ENCODE measurements around the gene SH3BP1.

Gene SH3BP1

DNA sequence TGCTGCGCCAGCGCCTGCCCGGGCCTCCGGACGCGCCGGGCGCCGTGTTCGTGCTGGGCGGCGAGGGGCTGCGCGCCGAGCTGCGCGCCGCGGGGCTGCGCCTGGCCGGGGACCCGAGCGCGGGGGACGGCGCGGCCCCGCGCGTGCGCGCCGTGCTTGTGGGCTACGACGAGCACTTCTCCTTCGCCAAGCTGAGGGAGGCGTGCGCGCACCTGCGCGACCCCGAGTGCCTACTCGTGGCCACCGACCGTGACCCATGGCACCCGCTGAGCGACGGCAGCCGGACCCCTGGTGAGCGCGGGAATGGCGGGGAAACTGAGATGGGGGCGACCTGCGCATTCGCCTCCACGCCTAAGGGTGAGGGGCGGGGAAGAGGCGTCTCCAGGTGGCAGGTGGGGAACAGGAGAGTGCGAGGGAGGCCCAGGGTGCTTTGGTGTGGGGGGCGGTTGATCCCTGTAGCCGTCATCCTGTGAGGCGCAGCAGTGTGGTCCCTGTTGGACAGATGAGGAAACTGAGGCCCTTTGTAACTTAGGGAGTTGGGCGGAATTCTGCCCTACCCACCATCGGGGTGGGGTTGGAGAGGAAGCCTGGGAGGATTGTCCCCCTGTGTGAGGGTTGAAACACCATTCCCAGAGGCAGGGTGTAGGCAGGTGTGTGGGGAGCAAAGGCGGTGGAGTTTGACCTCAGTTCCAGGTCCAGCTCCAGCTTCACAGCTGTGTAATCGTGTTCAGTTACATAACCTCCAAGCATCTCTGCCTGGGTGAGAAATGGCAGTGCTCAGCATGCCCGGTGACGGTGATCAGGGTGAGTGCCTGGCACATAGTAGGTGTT lies 19.8 kb downstream of the SH3BP1 start:
- peak; percentile 45 for DNase-seq

DNA sequence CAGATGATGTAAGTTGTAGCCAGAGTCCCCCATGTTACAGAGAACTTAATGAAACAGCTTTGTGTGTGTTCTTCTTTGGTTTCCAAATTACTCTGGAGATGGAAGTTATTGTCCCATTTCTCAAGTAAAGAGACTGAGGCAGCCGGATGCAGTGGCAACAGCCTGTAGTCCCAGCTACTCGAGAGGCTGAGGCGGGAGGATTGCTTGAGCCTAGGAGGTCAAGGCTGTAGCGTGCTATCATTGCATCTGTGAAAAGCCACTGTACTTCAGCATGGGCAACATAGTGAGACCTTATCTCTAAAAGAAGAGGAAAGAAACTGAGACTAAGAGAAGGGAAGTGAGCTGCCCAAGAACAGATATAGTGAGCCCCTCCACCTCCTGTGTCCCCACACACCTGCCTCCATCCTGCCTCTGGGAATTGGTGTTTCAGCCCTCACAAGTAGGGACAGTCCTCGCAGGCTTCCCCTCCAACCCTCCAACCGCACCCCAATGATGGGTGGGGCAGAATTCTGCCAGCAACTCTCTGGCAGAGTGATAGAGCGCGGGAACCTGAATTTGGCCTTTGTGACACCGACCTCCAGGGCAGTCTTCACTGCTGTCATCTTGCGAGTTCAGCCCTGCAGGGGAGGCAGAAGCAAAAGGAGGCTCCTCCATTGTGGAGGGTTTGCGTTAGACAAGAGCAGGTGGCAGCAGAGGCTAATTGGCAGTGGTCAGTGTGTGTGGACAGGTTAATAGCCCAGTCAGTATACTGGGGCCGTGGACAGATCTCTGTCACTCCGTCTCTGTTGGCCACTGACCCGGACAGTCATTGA lies 20.6 kb downstream of the SH3BP1 start:
- DNase-seq = no peak

DNA sequence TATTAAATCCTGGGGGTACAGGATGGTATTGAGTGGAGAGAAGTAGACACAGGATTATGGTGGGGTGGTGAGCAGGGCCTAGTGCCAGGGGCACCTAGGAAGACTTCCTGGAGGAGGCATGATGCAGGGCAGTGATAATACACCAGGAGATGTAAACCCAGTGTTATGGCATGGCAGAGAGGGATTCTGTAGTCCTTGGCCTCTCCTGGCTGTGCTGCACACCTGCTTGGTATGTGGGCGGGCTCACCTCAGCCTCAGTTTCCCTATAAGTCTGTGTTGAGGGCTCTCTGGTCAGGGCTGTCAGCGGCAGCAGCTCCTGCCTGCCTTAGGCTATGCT lies 21.2 kb downstream of the SH3BP1 start:
- no peak for DNase-seq

DNA sequence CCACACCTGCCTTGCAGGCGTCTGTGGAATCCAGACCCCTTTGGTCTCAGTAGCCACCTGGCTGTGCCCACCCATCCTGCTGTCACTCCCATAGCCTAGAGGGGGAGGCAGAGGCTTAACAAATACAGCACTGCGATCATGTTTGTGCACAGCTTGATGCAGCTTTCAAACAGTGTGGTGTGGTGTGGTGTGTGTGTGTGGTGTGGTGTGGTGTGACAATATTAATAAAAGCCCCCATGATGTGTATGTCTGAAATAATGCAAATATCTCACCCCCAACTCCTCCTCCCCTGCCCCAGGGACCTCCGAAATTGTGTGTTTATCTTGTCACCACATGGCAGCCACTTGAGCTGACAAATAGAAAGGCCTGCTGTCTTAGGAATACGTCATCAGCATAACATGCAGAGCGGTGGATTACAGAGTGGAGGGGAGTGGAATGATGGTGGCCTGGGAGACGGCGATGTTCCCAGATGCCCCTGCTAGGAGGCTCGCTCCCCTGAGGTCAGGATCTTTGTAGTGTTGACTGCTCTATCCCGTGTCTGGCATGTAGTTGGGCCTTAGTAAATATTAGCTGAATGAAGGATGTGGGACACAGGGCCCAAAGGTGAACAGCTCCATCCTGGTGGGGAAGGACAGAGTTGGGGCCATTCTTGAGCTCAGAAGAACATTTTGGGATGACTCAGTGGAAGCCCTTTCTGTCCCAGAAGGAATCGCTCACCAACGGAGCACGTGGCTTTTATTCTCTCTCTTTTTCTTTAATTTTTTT lies 21.9 kb downstream of the SH3BP1 start:
- no peak for DNase-seq

DNA sequence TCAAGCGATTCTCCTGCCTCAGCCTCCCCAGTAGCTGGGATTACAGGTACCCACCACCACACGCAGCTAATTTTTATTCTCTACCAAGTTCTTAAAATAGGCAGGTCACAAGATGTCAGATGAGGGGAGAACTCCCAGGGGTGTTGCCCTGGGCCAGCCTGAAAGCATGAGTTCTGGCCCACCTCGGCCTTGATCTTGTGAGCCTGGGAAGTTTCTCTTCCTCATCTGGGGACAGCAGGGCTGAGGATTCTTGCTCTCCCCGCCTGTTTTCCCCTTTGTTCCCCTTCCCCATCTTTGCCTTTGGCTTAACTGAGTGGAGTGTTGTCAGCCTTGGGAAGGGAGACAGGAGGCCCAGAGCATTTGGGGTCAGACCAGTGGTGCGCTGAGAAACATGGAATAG lies 22.6 kb downstream of the SH3BP1 start:
- DNase-seq = no peak

DNA sequence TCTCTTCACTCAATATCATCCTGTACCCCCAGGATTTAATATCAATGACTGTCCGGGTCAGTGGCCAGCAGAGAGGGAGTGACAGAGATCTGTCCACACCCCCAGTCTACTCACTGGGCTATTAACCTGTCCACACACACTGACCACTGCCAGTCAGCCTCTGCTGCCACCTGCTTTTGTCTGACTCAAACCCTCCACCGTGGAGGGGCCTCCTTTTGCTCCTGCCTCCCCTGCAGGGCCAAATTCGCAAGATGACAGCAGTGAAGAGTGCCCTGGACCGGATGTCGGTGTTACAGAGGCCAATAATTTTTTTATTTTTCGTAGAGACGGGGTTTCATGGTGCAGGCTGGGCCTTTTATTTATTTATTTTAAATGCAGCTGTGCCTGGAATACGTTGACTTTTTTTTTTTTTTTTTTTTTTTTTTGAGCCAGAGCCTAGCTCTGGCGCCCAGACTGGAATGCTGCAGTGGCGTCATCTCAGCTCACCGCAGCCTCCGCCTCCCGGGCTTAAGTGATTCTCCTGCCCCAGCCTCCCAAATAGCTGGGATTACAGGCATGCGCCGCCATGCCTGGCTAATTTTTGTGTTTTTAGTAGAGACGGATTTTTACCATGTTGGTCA lies 24.2 kb downstream of the SH3BP1 start:
- no peak for DNase-seq

DNA sequence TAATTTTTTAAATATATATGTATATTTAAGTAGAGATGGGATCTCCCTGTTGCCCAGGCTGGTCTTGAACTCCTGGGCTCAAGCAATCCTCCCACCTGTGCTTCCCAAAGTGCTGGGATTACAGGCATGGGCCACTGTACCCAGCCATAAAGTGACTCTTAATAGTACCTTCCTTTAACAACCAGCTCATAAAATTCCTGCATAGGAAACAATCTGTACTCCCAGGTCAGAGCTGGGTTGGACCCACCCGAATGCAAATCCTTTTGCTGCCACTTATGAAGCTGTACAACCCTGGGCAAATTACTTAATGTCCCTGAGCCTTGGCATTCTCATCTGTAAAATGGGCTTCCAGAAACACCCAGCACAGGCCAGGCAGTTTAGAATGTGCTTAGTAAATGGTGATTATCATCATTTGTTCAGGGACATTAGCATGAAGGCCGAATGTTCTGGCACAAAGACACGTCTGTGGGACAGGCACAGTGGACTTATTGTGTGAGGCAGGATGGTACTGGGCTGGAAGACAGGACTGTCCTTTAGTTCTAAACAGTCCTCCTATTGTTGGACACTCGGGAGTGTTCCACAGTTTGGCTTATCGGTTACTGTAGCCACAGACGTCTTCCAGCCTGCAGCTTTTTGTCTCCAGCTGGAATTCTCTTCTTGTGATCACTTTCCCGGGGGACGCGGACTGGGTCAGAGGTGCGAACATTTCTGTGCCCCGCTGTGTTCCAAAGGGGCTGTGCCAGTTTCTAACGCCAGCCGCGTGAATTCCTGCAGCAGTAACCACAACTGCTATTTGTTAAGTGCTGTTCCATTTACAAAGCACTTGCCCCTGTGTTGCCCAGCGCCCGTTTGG lies 25.0 kb downstream of the SH3BP1 start:
- DNase-seq = no peak

DNA sequence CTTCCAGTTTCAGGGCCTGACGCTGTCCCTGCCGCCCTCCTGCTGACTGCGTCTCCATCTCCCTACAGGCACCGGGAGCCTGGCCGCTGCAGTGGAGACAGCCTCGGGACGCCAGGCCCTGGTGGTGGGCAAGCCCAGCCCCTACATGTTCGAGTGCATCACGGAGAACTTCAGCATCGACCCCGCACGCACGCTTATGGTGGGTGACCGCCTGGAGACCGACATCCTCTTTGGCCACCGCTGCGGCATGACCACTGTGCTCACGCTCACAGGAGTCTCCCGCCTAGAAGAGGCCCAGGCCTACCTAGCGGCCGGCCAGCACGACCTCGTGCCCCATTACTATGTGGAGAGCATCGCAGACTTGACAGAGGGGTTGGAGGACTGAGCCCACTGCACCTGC lies 26.0 kb downstream of the SH3BP1 start:
- no peak for DNase-seq

DNA sequence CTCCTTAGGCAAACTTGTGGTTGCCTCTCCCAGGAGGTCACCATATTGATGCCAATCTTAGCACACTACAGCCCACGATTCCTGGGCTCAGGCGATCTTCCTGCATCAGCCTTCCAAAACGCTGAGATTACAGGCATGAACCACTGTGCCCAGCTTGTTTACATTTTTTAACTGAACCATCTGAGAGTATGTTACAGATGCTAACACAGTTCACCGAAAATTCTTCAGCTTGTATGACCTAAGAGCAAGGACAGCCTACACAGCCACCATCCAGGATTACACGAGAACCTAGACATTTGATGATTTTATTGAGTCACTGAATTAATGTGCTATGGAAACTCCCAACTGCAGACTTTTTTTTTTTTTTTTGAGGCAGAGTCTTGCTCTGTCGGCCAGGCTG lies 30.1 kb downstream of the SH3BP1 start:
- DNase-seq = no peak

DNA sequence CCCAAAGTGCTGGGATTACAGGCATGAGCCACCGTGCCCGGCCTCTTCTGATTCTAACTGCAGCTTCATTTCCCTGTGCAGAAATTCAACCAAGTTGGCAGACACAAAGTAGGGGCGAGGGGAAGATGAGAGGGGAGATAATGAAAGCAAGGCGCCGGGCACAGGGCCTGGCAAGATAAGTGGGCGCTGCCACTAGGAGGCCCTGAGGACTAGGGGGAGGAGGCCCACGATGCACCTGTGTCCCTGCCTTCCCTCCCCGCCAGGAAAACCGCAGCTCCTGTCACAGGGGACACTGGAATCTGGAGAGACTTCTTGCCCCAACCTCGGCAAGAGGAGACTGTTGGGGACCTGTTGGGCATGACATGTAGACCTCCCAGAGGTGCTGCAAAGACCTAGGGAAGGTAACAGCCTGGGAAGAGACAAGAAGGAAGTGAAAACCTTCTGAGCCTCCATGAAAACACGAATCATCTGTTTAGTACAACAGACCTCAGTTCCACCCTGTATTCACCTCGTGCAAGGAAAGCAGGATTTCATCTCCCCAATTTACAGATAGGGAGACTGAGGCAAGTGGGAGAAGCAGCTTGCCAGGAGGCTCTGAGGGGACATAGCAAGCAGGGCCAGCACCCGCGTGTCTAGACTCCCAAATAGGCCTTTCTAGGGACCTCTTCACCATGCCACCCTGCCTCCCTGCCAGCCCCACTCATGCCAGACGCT lies 32.9 kb downstream of the SH3BP1 start:
- DNase-seq = no peak

DNA sequence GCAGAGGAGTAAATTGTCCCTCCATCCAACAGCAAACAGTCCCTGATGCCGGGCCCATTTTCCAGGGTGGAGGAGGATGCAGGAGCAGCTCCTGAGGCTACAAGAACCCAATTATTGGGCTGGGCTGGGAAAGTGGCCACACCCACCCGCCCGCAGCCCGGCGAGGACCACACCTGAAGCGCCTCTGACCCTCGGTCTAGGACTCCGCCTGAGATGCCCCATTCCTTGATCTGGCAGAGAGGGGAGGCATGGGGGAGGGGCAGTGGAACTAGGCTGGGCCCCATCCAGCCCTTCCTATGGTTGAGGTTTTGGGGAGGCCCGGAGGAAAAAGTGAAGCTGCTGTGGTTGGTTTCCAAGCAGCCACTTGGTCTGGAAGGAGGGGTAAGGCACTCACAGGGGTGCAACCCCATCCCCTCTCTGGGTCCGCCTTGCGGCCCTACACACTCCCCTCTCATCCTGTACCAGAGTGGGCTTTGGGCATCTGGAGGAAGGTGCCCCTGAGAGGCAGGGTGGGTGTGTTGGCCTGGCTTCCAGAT lies 33.5 kb downstream of the SH3BP1 start:
- DNase-seq = peak; percentile 53

DNA sequence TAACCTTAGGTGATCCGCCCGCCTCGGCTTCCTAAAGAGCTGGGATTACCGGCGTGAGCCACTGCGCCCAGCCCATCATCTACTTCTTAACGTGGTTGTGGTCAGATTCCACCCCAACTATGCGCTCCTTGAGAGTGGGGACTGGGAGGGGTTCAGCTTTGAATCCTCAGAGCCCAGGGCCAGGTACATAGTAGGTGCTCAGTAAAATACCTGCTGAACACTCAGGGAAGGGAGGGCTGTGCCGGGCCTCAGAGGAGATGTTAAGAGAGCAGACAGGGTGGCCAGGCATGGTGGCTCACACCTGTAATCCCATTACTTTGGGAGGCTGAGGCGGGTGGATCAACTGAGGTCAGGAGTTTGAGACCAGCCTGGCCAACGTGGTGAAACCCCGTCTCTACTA lies 34.8 kb downstream of the SH3BP1 start:
- no peak for DNase-seq

DNA sequence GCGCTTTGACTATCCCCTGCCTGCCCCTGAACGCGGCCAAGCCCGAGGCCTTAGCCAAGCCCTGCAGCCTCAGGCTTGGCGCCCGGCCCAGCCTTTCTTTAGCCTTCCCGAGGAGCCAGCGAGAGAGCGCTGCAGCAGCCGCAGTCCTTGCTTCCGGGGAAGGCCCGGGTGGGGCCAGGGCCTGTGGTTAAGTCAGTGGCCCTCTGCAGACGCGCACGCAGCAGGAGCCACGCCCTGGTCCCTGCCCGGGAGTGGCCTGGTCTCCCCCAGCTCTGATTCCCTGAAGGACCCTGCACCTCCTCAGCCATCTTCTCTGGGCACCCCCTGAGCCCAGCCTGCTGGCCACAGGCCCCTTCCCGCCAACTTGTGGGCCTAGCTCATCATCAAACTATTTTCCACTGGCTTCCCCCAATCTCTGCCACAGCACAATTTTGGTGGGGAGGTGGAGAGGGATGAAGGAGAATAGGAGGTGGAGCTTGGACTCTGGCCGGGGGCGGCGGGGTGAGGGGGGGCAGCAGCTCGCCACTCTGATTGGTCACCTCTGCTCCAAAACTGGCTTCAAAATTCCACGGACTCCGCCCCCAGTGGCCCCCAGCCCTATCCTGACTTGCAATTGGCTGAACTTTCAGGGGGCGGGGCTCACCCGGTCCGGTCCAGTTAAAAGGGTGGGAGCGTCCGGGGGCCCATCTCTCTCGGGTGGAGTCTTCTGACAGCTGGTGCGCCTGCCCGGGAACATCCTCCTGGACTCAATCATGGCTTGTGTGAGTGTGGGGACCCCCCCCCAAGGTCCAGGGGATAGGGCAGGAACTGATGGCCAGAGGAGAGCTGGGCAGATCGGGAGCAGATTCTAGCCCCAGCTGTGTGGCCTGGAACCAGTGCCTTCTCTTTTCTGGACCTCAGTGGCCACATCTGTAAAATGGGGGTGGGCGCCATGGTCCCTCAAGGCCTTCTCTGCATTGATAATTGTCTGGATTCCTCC lies 35.8 kb downstream of the SH3BP1 start, which contains the start of gene LGALS1:
LGALS1 (plus strand) TSS at position 686 of the 979 bp plus-strand sequence; CDS start at position 753, 67 bp downstream.
- peak; percentile 83 for DNase-seq

DNA sequence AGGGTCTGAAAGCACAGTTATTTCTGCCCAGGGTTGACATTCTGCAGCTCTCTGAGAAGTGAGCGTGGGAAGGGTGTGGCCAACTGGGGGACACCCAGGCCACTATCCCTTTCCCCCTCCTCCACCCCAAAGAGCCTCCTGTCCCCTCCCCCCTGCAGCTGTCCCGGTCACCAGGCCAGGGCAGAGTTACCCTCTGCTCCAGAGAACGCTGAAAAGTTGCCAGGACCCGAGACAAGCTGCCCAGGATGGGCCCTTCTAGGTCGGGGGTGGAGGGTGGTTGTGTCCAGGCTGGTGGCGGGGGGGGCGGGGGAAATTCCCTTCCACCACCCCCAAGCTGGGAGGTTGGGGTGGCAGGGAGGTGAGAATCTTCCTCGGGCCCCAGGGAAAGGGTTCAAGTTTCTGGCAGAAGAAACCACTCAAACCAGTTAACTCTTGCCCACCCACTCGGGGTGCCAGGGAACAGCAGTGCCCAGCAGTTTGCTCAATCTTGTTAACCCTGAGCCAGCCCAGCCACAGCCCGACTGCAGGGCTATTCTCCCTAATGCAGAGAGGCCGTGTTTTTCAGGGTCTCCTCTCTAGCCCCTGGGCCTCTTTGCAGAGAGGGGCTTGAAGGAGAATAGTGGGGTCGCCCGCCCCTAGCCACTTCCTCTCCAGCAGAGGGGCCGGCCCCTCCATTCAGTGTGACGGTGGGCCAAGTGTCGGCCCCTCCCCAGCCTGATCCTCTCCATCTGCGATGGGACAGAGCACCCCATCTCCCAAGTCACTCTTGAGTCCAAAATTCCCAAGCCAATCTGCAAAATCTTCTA lies 36.7 kb downstream of the SH3BP1 start:
- DNase-seq = no peak

DNA sequence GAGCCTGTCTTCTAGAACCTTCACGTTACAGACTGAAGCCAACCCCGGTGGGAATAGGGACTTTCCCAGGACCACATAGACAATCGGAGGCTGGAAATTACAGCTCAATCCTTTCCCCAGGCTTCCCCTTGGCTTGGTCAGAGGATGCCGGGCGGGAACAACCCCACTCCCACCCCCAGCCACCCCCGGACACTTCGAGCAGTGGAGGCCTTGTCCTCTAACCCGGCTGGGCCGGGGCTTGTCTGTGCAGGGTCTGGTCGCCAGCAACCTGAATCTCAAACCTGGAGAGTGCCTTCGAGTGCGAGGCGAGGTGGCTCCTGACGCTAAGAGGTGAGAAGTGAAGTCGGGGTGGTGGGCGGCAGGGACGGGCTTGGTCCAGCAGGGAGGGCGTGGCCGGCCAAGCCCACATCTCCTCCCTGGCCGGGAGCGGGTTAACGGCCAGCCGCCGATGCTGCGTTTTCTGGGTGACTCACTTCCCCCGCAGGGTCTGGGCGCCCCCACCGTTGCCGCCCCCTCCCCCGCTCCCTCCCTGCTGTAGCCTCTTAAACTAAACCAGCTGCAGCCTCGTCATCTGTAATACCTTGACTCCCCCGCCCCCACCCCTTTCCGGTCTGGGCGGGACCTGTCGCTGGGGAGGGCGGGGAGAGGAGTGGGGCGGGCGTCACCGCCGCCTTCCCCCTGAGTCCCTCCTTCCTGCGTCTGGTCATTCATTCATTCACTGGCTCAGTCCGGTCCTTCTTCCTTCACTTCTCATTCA lies 37.4 kb downstream of the SH3BP1 start:
- peak; percentile 91 for DNase-seq

DNA sequence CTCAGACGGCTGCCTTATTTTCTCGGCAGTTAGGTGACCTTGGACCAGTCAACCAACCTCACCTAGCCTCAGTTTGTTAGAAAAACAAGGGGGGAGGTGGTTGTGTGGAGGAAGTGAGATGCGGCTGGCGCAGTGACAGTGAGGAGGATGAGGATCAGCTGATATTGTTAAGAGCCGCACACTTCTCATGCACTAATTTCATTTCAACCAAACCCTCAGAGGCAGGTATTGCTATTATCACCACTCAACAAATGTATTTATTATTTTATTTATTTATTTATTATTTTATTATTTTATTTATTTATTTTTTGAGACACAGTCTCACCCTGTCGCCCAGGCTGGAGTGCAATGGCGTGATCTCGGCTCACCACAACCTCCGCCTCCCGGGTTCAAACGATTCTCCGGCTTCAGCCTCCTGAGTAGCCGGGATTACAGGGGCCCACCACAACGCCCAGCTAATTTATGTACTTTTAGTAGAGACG lies 38.1 kb downstream of the SH3BP1 start:
- DNase-seq = no peak

DNA sequence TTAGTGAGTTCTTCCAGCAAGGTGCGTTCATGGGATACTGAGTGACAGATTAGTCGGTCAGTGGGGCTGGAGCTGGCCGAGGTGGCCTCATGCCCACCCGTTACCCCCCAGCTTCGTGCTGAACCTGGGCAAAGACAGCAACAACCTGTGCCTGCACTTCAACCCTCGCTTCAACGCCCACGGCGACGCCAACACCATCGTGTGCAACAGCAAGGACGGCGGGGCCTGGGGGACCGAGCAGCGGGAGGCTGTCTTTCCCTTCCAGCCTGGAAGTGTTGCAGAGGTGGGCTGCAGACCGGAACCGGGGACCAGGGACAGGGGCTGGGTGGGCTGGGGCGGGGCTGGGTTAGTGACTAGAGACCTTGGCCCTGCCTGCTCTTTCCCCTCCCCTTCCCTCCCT lies 38.9 kb downstream of the SH3BP1 start:
- no peak for DNase-seq

DNA sequence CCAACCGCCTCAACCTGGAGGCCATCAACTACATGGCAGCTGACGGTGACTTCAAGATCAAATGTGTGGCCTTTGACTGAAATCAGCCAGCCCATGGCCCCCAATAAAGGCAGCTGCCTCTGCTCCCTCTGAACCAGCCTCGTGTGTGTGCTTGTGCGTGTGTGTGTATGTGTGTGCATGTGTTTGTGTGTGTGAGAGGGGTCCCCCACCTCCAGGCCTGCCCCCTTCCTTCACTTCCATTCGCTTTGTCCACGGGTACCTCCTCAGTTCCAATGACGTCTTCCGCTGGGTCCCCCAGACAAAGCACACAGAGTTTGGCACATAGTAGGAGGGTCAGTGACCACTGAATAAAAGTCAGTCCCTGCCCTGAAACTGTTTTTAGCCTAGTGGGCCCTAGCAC lies 40.2 kb downstream of the SH3BP1 start:
- DNase-seq = no peak
